GM23338 (cell line): Measurements from ENCODE around the gene CUTC. TPM values are rescaled to one million over a fixed set of nuclear protein-coding genes. Genes with fewer than 3 reads are reported as not detected.

Experiments used
- JUNB ChIP-seq: IDR thresholded peaks from one replicate; pipeline ENCODE4 v1.6.1; 2016; ENCODE audit warnings: antibody characterized with exemption; ENCODE audit not compliant: unreplicated experiment
- REST ChIP-seq: IDR thresholded peaks from one replicate; pipeline ENCODE4 v1.6.1; 2018; ENCODE audit warnings: antibody characterized with exemption; ENCODE audit not compliant: unreplicated experiment
- STAT1 ChIP-seq: IDR thresholded peaks from one replicate; pipeline ENCODE4 v1.6.1; 2016; ENCODE audit warnings: antibody characterized with exemption; ENCODE audit not compliant: unreplicated experiment
- ZNF114 ChIP-seq: fragments of 250-450 bp; sonication (Bioruptor Pico); IDR thresholded peaks from 2 replicates; pipeline ENCODE4 v1.5.0; 2020; ENCODE audit warnings: mild to moderate bottlenecking, moderate library complexity
- ZNF331 ChIP-seq: fragments of 250-450 bp; sonication (Bioruptor Pico); IDR thresholded peaks from 2 replicates; pipeline ENCODE4 v1.5.0; 2020; ENCODE audit warnings: low read depth, mild to moderate bottlenecking, moderate library complexity
- polyA plus RNA-seq: library from polyadenylated mRNA; unstranded; fragments of >200 nt; fragmentation: Nextera tagmentation; extraction: Ambion mirVana; gene quantifications from 2 replicates; pipeline ENCODE4 v1.2.1, GENCODE V29; 2016
- total RNA-seq: library from RNA; depleted of rRNA; stranded (reverse); fragments of >200 nt; shearing (Covaris generic); gene quantifications from 2 replicates; pipeline ENCODE4 v1.2.3, GENCODE V29; 2014
- TF ChIP-seq, protein P1 (sequence below): fragments of 250-450 bp; sonication (Bioruptor Pico); IDR thresholded peaks from 2 replicates; pipeline ENCODE4 v1.5.0; 2020; ENCODE audit warnings: mild to moderate bottlenecking, moderate library complexity

The CUTC gene
- total and polyA plus RNA-seq, 2 experiments from 2014 or later, result 20.2 to 30.4 TPM

DNA sequence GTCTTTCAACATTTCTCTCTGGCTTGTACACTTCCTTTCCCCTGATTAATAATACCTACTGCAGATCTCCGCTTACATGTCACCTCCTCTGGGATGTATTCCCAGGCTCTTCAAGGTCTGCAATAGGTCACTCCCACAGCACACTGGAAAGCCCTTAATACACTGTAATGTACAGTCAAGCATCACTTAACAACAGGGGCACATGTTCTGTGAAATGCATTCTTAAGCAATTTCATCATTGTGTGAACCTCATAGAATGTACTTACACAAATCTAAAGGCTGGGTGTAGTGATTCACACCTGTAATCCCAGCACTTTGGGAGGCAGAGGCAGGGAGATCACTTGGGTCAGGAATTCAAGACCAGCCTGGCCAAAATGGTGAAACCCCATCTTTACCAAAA lies 2.0 kb upstream of the CUTC start (continued):
- TF ChIP-seq, protein P1, sequence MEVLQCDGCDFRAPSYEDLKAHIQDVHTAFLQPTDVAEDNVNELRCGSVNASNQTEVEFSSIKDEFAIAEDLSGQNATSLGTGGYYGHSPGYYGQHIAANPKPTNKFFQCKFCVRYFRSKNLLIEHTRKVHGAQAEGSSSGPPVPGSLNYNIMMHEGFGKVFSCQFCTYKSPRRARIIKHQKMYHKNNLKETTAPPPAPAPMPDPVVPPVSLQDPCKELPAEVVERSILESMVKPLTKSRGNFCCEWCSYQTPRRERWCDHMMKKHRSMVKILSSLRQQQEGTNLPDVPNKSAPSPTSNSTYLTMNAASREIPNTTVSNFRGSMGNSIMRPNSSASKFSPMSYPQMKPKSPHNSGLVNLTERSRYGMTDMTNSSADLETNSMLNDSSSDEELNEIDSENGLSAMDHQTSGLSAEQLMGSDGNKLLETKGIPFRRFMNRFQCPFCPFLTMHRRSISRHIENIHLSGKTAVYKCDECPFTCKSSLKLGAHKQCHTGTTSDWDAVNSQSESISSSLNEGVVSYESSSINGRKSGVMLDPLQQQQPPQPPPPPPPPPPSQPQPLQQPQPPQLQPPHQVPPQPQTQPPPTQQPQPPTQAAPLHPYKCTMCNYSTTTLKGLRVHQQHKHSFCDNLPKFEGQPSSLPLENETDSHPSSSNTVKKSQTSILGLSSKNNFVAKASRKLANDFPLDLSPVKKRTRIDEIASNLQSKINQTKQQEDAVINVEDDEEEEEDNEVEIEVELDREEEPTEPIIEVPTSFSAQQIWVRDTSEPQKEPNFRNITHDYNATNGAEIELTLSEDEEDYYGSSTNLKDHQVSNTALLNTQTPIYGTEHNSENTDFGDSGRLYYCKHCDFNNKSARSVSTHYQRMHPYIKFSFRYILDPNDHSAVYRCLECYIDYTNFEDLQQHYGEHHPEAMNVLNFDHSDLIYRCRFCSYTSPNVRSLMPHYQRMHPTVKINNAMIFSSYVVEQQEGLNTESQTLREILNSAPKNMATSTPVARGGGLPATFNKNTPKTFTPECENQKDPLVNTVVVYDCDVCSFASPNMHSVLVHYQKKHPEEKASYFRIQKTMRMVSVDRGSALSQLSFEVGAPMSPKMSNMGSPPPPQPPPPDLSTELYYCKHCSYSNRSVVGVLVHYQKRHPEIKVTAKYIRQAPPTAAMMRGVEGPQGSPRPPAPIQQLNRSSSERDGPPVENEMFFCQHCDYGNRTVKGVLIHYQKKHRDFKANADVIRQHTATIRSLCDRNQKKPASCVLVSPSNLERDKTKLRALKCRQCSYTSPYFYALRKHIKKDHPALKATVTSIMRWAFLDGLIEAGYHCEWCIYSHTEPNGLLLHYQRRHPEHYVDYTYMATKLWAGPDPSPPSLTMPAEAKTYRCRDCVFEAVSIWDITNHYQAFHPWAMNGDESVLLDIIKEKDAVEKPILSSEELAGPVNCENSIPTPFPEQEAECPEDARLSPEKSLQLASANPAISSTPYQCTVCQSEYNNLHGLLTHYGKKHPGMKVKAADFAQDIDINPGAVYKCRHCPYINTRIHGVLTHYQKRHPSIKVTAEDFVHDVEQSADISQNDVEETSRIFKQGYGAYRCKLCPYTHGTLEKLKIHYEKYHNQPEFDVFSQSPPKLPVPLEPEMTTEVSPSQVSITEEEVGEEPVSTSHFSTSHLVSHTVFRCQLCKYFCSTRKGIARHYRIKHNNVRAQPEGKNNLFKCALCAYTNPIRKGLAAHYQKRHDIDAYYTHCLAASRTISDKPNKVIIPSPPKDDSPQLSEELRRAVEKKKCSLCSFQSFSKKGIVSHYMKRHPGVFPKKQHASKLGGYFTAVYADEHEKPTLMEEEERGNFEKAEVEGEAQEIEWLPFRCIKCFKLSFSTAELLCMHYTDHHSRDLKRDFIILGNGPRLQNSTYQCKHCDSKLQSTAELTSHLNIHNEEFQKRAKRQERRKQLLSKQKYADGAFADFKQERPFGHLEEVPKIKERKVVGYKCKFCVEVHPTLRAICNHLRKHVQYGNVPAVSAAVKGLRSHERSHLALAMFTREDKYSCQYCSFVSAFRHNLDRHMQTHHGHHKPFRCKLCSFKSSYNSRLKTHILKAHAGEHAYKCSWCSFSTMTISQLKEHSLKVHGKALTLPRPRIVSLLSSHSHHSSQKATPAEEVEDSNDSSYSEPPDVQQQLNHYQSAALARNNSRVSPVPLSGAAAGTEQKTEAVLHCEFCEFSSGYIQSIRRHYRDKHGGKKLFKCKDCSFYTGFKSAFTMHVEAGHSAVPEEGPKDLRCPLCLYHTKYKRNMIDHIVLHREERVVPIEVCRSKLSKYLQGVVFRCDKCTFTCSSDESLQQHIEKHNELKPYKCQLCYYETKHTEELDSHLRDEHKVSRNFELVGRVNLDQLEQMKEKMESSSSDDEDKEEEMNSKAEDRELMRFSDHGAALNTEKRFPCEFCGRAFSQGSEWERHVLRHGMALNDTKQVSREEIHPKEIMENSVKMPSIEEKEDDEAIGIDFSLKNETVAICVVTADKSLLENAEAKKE, result no peak
- TF ChIP-seq ZNF114, result no peak
- no peak for TF ChIP-seq REST
- no peak for TF ChIP-seq ZNF331 (CRISPR knock-in tag)
- no peak for TF ChIP-seq JUNB
- TF ChIP-seq STAT1, result no peak
